ENCODE data around the gene PASK. TPM values are rescaled to one million over a fixed set of nuclear protein-coding genes. Genes with fewer than 3 reads are reported as not detected.

Gene PASK
- total and polyA plus RNA-seq, 9 of the 15 experiments (the other 6 are each of a cell fraction or from before 2014, with no cell fraction given): 1.5 to 30.3 (median 9.9) TPM

GRCh38 chr2:241066893-241067341, 82.4 kb downstream of the PASK start (continued):
- TF ChIP-seq AFF4 (CRISPR knock-in tag; IDR thresholded peaks at IDR 0.05) (no peak), SMARCC2 (IDR thresholded peaks at IDR 0.05; ENCODE audit: low read depth) (no peak)

- H3K9me3 ChIP-seq (replicated peaks; ENCODE audit: control insufficient read depth, insufficient read depth, low read depth, low read length): no peaks in the 10 kb centered on the region
- 0 out of 2 replicates have a peak, but pooled peaks cover 6% of the 10 kb centered on the region for H4K20me1 ChIP-seq (replicated peaks; ENCODE audit: control insufficient read depth, insufficient read depth, low read length)
- ChIA-PET POLR2A (no interaction called here), CTCF (ENCODE audit: low intra/inter-chr PET ratio) (no interaction called here)
- no peak overlapping the region for H3K4me3 ChIP-seq
- peaks cover 0 to 34% of the 10 kb centered on the region in 2 experiments; a peak in 2 of 5 replicates for H3K4me1 ChIP-seq (replicated peaks in 1 of 2; ENCODE audit: control insufficient read depth in 2 of 2, insufficient read depth in 2 of 2, low read length in 2 of 2)
- BruUV-seq (replicated peaks): no TSS peak
- H3K4me2 ChIP-seq (ENCODE audit: insufficient read depth, low read length): no peak overlapping the region
- WGBS (ENCODE audit: insufficient coverage, low coverage, missing lambda C conversion rate): 5% methylated on average over 13 of the region's 21 CpGs
- no peak for DNase-seq (ENCODE audit: extremely low read depth in 1 of 4, low spot score in 3 of 4)
- H3K27ac ChIP-seq (ENCODE audit: extremely low read depth, low read depth, low read length): no peak overlapping the region
- ATAC-seq: no peak
- no peak overlapping the region for H3K9ac ChIP-seq (ENCODE audit: insufficient read depth in 1 of 2, low read depth in 2 of 2, low read length in 2 of 2)
- intact Hi-C loops (cut with micrococcal nuclease): no loop called here
- no peaks in the 10 kb centered on the region for H3K79me2 ChIP-seq (ENCODE audit: control insufficient read depth, insufficient read depth, low read length)
- H3K9me1 ChIP-seq (ENCODE audit: control insufficient read depth, insufficient read depth, low read length): no peaks in the 10 kb centered on the region
- no peak overlapping the region for H2AFZ ChIP-seq (ENCODE audit: low read depth, low read length)
- no peaks in the 10 kb centered on the region for H3K36me3 ChIP-seq (ENCODE audit: control insufficient read depth, insufficient read depth, low read length)
- peaks cover 9 to 77% of the 10 kb centered on the region in 2 experiments; a peak in 3 of 5 replicates for H3K27me3 ChIP-seq (ENCODE audit: control insufficient read depth in 2 of 2, insufficient read depth in 2 of 2, low read length in 2 of 2)
- no peak for FAIRE-seq
- in situ Hi-C loops (cut with MboI): no loop called here
- TF ChIP-seq CHD4 (IDR thresholded peaks at IDR 0.05; ENCODE audit: insufficient read depth, insufficient replicate concordance, low read depth, low read length, poor library complexity, severe bottlenecking) (no peak), RBFOX2 (IDR thresholded peaks at IDR 0.05; ENCODE audit: low read depth, low read length) (no peak), ZNF395 (CRISPR knock-in tag; IDR thresholded peaks at IDR 0.05) (no peak), CREB1 (IDR thresholded peaks at IDR 0.05) (no peak), CREB1 (CRISPR knock-in tag; IDR thresholded peaks at IDR 0.05) (no peak), ZNF76 (CRISPR knock-in tag; IDR thresholded peaks at IDR 0.05; ENCODE audit: borderline replicate concordance) (no peak), ZNF717 (CRISPR knock-in tag; IDR thresholded peaks at IDR 0.05) (no peak), TRIM28 (IDR thresholded peaks at IDR 0.05) (no peak), RBM25 (IDR thresholded peaks at IDR 0.05; ENCODE audit: low read depth, low read length, severe bottlenecking) (no peak), E2F4 (CRISPR knock-in tag; IDR thresholded peaks at IDR 0.05; ENCODE audit: low read depth) (no peak), NBN (IDR thresholded peaks at IDR 0.05; ENCODE audit: low read depth) (no peak)
Measured at GRCh38 chr2:241066171-241066892, 82.9 kb downstream of the PASK start.
